Activated naive CD8-positive, alpha-beta T cell treated with anti-CD3 and anti-CD28 coated beads, Interleukin-2, amount 10 ng/mL, durations not matched to agents 7 days and 5 days (primary cell): ENCODE data around the gene LSS. TPM values are rescaled to one million over a fixed set of nuclear protein-coding genes. Genes with fewer than 3 reads are reported as not detected.
A peak's percentile ranks its signal among the peaks of the same experiment; 100 is the strongest.

Experiments used
- ATAC-seq: fragments of 150-1000 bp; cut with Tn5 transposase; one replicate; pipeline ENCODE4 v1.10.0; 2021; ENCODE audit warnings: low read depth, moderate library complexity
- POLR2A ChIA-PET: fragments of 350-600 bp; sonication (Branson Sonifier 250); formaldehyde crosslinking; loops from one replicate; lab custom pipeline; 2021; ENCODE audit warnings: antibody characterized with exemption; lab: Charles Lee
- DNase-seq: peaks from one replicate; pipeline ENCODE4 v3.0.0; 2021
- H3K27ac Mint-ChIP-seq: one replicate; pipeline ENCODE4 v1.8.0; 2022; ENCODE audit warnings: mild to moderate bottlenecking, mixed read lengths
- H3K27me3 Mint-ChIP-seq: one replicate; pipeline ENCODE4 v1.8.0; 2022; ENCODE audit warnings: mild to moderate bottlenecking, moderate library complexity, mixed read lengths
- H3K36me3 Mint-ChIP-seq: one replicate; pipeline ENCODE4 v1.8.0; 2021; ENCODE audit warnings: mild to moderate bottlenecking, mixed read lengths
- H3K4me1 Mint-ChIP-seq: one replicate; pipeline ENCODE4 v1.8.0; 2021; ENCODE audit warnings: mixed read lengths
- H3K4me3 Mint-ChIP-seq: one replicate; pipeline ENCODE4 v1.8.0; 2022; ENCODE audit warnings: mild to moderate bottlenecking, moderate library complexity, mixed read lengths
- H3K9me3 Mint-ChIP-seq: one replicate; pipeline ENCODE4 v1.8.0; 2021; ENCODE audit warnings: mixed read lengths
- total RNA-seq, 2 experiments: library from RNA; stranded (reverse); gene quantifications; one replicate each; pipeline ENCODE4 v1.2.3, GENCODE V29; 2021

Gene LSS
- total RNA-seq, 2 experiments from 2014 or later = 57.6 to 66.7 TPM

- ATAC-seq = no peak
- Mint-ChIP-seq H3K27me3 (no peaks in the 10 kb centered on the region), H3K36me3 (peaks cover 4% of the 10 kb centered on the region), H3K4me3 (no peak overlapping the region), H3K4me1 (peaks cover 2% of the 10 kb centered on the region), H3K27ac (no peak overlapping the region), H3K9me3 (no peaks in the 10 kb centered on the region)
- no peak for DNase-seq
- POLR2A ChIA-PET = interaction anchor here (1.1 kb wide), 1 partner anchor 239 kb away, joined by 3 read pairs; no protein-coding TSS in a partner anchor
These were observed 16.5 kb downstream of the LSS start for GRCh38 chr21:46211786-46212720.

GRCh38 chr21:46211376-46211775 is 17.2 kb downstream of the LSS start:
- Mint-ChIP-seq H3K27ac (no peak overlapping the region), H3K36me3 (peaks cover 4% of the 10 kb centered on the region), H3K4me1 (peaks cover 2% of the 10 kb centered on the region), H3K9me3 (no peaks in the 10 kb centered on the region), H3K27me3 (no peaks in the 10 kb centered on the region), H3K4me3 (no peak overlapping the region)
- ATAC-seq = no peak
- DNase-seq = no peak
- POLR2A ChIA-PET = no interaction called here

- no peaks in the 10 kb centered on the region for H3K27me3 Mint-ChIP-seq
- POLR2A ChIA-PET = no interaction called here
These were observed 18.0 kb downstream of the LSS start for GRCh38 chr21:46210378-46211136.

GRCh38 chr21:46208761-46209721 is 19.5 kb downstream of the LSS start:
- Mint-ChIP-seq H3K4me1 (no peaks in the 10 kb centered on the region), H3K4me3 (no peak overlapping the region), H3K9me3 (no peaks in the 10 kb centered on the region), H3K27ac (no peak overlapping the region), H3K27me3 (no peaks in the 10 kb centered on the region), H3K36me3 (peaks cover 4% of the 10 kb centered on the region)
- POLR2A ChIA-PET = no interaction called here
- ATAC-seq (no peak), DNase-seq (no peak)

More at GRCh38 chr21:46210378-46211136, 18.0 kb downstream of the LSS start:
- ATAC-seq (no peak), DNase-seq (no peak)
- H3K36me3 Mint-ChIP-seq = peaks cover 4% of the 10 kb centered on the region
- no peak overlapping the region for H3K4me3 Mint-ChIP-seq
- H3K27ac Mint-ChIP-seq = no peak overlapping the region
- H3K9me3 Mint-ChIP-seq = no peaks in the 10 kb centered on the region
- no peaks in the 10 kb centered on the region for H3K4me1 Mint-ChIP-seq

- no peaks in the 10 kb centered on the region for H3K27me3 Mint-ChIP-seq
- ATAC-seq = no peak
These were observed 20.5 kb downstream of the LSS start for GRCh38 chr21:46207920-46208591.

GRCh38 chr21:46207006-46207919 is 21.3 kb downstream of the LSS start:
- Mint-ChIP-seq H3K27me3 (no peaks in the 10 kb centered on the region), H3K36me3 (peaks cover 6% of the 10 kb centered on the region), H3K27ac (no peak overlapping the region), H3K4me1 (no peaks in the 10 kb centered on the region), H3K9me3 (no peaks in the 10 kb centered on the region), H3K4me3 (no peak overlapping the region)
- ATAC-seq (no peak), DNase-seq (peak; percentile 15)
- POLR2A ChIA-PET = no interaction called here

More at GRCh38 chr21:46207920-46208591, 20.5 kb downstream of the LSS start:
- Mint-ChIP-seq H3K4me3 (no peak overlapping the region), H3K27ac (peak overlapping the region; percentile 34), H3K36me3 (peaks cover 6% of the 10 kb centered on the region), H3K4me1 (no peaks in the 10 kb centered on the region), H3K9me3 (no peaks in the 10 kb centered on the region)
- DNase-seq = peak; percentile 17
- POLR2A ChIA-PET = no interaction called here

GRCh38 chr21:46206163-46207005 is 22.2 kb downstream of the LSS start:
- no peak overlapping the region for H3K27ac Mint-ChIP-seq
- ATAC-seq = no peak
- no peaks in the 10 kb centered on the region for H3K4me1 Mint-ChIP-seq
- H3K9me3 Mint-ChIP-seq = no peaks in the 10 kb centered on the region
- H3K27me3 Mint-ChIP-seq = no peaks in the 10 kb centered on the region
- no peak overlapping the region for H3K4me3 Mint-ChIP-seq
- POLR2A ChIA-PET = no interaction called here
- peaks cover 6% of the 10 kb centered on the region for H3K36me3 Mint-ChIP-seq
- DNase-seq = no peak

GRCh38 chr21:46205766-46206162 is 22.8 kb downstream of the LSS start:
- H3K4me3 Mint-ChIP-seq = no peak overlapping the region
- ATAC-seq (no peak), DNase-seq (no peak)
- no peak overlapping the region for H3K27ac Mint-ChIP-seq
- H3K9me3 Mint-ChIP-seq = no peaks in the 10 kb centered on the region
- peaks cover 8% of the 10 kb centered on the region for H3K36me3 Mint-ChIP-seq
- POLR2A ChIA-PET = no interaction called here
- H3K4me1 Mint-ChIP-seq = no peaks in the 10 kb centered on the region
- no peaks in the 10 kb centered on the region for H3K27me3 Mint-ChIP-seq

GRCh38 chr21:46205166-46205565 is 23.4 kb downstream of the LSS start:
- no peaks in the 10 kb centered on the region for H3K4me1 Mint-ChIP-seq
- no peak overlapping the region for H3K27ac Mint-ChIP-seq
- no peaks in the 10 kb centered on the region for H3K9me3 Mint-ChIP-seq
- ATAC-seq (no peak), DNase-seq (no peak)
- H3K4me3 Mint-ChIP-seq = no peak overlapping the region
- H3K36me3 Mint-ChIP-seq = peaks cover 11% of the 10 kb centered on the region
- POLR2A ChIA-PET = no interaction called here
- no peaks in the 10 kb centered on the region for H3K27me3 Mint-ChIP-seq

GRCh38 chr21:46203203-46203600 is 25.4 kb downstream of the LSS start:
- Mint-ChIP-seq H3K27ac (no peak overlapping the region), H3K4me3 (no peak overlapping the region), H3K36me3 (peaks cover 16% of the 10 kb centered on the region), H3K27me3 (no peaks in the 10 kb centered on the region), H3K9me3 (no peaks in the 10 kb centered on the region), H3K4me1 (no peaks in the 10 kb centered on the region)
- DNase-seq (no peak), ATAC-seq (no peak)
- POLR2A ChIA-PET = no interaction called here

- peaks cover 17% of the 10 kb centered on the region for H3K36me3 Mint-ChIP-seq
- H3K27ac Mint-ChIP-seq = no peak overlapping the region
- H3K9me3 Mint-ChIP-seq = no peaks in the 10 kb centered on the region
- ATAC-seq (no peak), DNase-seq (no peak)
- H3K27me3 Mint-ChIP-seq = no peaks in the 10 kb centered on the region
- POLR2A ChIA-PET = no interaction called here
- H3K4me1 Mint-ChIP-seq = no peaks in the 10 kb centered on the region
- no peak overlapping the region for H3K4me3 Mint-ChIP-seq
These were observed 25.9 kb downstream of the LSS start for GRCh38 chr21:46202592-46203202.
